Stomach (tissue), 9 donors: ENCODE results near the gene CHSY3. TPM values are rescaled to one million over a fixed set of nuclear protein-coding genes. Genes with fewer than 3 reads are reported as not detected.

Source experiments
- DNase-seq, 2 donors: peaks; one replicate each; pipeline versions ENCODE4 v3.0.0 to v3.0.0-alpha.2; 2013 to 2019
- H3K27ac ChIP-seq, 5 donors: fragments of 200-600 bp in 4 of 5; sonication (generic) in 4 of 5; one replicate each; pipeline ENCODE4 v1.5.1; 2013 to 2019; ENCODE audit warnings: mild to moderate bottlenecking in 1 of 5, moderate library complexity in 1 of 5
- H3K27me3 ChIP-seq, 3 donors: fragments of 200-600 bp; sonication (generic); one replicate each; pipeline ENCODE4 v1.5.1; 2017 to 2019; ENCODE audit warnings: mixed run types in 1 of 3
- H3K36me3 ChIP-seq, 4 donors: fragments of 200-600 bp; sonication (generic); 1 replicate in 3 of 4; 2 replicates in 1 of 4; pipeline ENCODE4 v1.5.1; 2016 to 2019
- H3K4me1 ChIP-seq, 4 donors: fragments of 200-600 bp; sonication (generic); one replicate each; pipeline ENCODE4 v1.5.1; 2016 to 2019
- H3K4me3 ChIP-seq, 4 donors: fragments of 200-600 bp; sonication (generic) in 3 of 4; one replicate each; pipeline ENCODE4 v1.5.1; 2016 to 2019; ENCODE audit warnings: mild to moderate bottlenecking in 1 of 4
- H3K9me3 ChIP-seq, 4 donors: fragments of 200-600 bp; sonication (generic); one replicate each; pipeline ENCODE4 v1.5.1; 2016 to 2019
- EP300 ChIP-seq: sonication (generic); formaldehyde crosslinking; IDR thresholded peaks from one replicate; pipeline ENCODE4 v1.6.1; 2017; ENCODE audit warnings: antibody characterized with exemption
- POLR2A ChIP-seq, 4 donors: fragments of 450-650 bp; IDR thresholded peaks; one replicate each; pipeline ENCODE4 v1.6.1; 2016; ENCODE audit warnings: antibody characterized with exemption in 4 of 4, control low read depth in 2 of 4, mild to moderate bottlenecking in 1 of 4, moderate library complexity in 1 of 4
- POLR2AphosphoS5 ChIP-seq, 3 donors: sonication (generic); formaldehyde crosslinking; IDR thresholded peaks; one replicate each; pipeline ENCODE4 v1.6.1; 2016; ENCODE audit warnings: antibody characterized with exemption in 3 of 3
- WGBS, 5 donors: extraction: QIAGEN DNeasy Blood & Tissue Kit in 3 of 5; methylation state at CpG; one replicate each; pipeline versions ENCODE4 v1.1.5 to v1.1.7; 2013 to 2018; 5-methylcytosine and 5-hydroxymethylcytosine counted together
- intact Hi-C: fragments of 100-400 bp; cut with DNase I; formaldehyde crosslinking; loops from one replicate; pipeline ENCODE4 v1.15.1; 2023; ENCODE audit warnings: low total_unique reads
- polyA plus RNA-seq, 3 donors: library from polyadenylated mRNA; stranded (reverse); fragments of 200-250 nt; gene quantifications; one replicate each; pipeline ENCODE4 v1.2.3, GENCODE V29; 2013
- total RNA-seq, 5 donors: library from RNA; depleted of rRNA; stranded (reverse); fragments of >200 nt; gene quantifications; one replicate each; pipeline versions ENCODE4 v1.1.0 to v1.2.3, GENCODE V29; 2014 to 2016
- TF ChIP-seq, protein P1 (sequence below), 7 experiments: fragments of 450-650 bp in 4 of 7; fragments of 200-600 bp in 3 of 7; sonication (generic) in 3 of 7; IDR thresholded peaks; one replicate each; pipeline ENCODE4 v1.5.1; 2016 to 2019; ENCODE audit warnings: antibody characterized with exemption in 7 of 7, control low read depth in 2 of 7, mild to moderate bottlenecking in 1 of 7
- donor health status: healthy with polysubstance abuse.
- donor health status: Bipolar disorder and iron deficiency.
- donor health status: healthy.

Gene CHSY3
- total and polyA plus RNA-seq, 8 donors = under 0.01 to 6.1 (median 0.31) TPM; not detected in 1

DNA sequence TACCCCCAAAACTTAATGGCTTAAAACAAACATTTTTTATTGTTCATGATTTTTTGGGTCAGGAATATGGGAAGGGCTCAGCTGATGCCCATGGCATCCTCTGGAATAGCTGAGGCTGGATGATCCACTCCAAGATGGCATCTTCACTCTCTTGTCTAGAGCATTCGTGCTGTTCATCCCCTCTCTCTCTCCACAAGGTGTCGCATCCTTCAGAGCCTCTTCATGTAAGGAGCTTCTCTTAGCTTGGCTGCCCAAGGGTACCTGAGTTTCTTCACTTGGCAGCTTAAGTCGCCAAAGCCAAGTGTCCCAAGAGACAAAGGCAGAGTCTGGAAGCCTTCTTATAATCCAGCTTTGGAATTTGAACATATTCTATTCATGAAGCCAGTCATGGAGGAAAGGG, 294.7 kb downstream of the CHSY3 start:
- Histone ChIP-seq H3K4me3 (no peak overlapping the region), H3K4me1 (no peaks in the 10 kb centered on the region), H3K27ac (no peak overlapping the region), H3K9me3 (peaks cover 0 to 16% (median 4%) of the 10 kb centered on the region in 4 donors), H3K36me3 (no peaks in the 10 kb centered on the region), H3K27me3 (no peaks in the 10 kb centered on the region)
- TF ChIP-seq POLR2A (IDR thresholded peaks at IDR 0.05) (no peak), POLR2AphosphoS5 (IDR thresholded peaks at IDR 0.05) (no peak), EP300 (no peak)
- TF ChIP-seq, protein P1, sequence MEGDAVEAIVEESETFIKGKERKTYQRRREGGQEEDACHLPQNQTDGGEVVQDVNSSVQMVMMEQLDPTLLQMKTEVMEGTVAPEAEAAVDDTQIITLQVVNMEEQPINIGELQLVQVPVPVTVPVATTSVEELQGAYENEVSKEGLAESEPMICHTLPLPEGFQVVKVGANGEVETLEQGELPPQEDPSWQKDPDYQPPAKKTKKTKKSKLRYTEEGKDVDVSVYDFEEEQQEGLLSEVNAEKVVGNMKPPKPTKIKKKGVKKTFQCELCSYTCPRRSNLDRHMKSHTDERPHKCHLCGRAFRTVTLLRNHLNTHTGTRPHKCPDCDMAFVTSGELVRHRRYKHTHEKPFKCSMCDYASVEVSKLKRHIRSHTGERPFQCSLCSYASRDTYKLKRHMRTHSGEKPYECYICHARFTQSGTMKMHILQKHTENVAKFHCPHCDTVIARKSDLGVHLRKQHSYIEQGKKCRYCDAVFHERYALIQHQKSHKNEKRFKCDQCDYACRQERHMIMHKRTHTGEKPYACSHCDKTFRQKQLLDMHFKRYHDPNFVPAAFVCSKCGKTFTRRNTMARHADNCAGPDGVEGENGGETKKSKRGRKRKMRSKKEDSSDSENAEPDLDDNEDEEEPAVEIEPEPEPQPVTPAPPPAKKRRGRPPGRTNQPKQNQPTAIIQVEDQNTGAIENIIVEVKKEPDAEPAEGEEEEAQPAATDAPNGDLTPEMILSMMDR (IDR thresholded peaks at IDR 0.05) = no peak
- intact Hi-C loops = no loop called here
- WGBS, 5 donors = 56 to 76% (median 62%) methylated on average over 3 of the region's 3 CpGs
- DNase-seq = peak in 1 of 2 donors; percentile 3

DNA sequence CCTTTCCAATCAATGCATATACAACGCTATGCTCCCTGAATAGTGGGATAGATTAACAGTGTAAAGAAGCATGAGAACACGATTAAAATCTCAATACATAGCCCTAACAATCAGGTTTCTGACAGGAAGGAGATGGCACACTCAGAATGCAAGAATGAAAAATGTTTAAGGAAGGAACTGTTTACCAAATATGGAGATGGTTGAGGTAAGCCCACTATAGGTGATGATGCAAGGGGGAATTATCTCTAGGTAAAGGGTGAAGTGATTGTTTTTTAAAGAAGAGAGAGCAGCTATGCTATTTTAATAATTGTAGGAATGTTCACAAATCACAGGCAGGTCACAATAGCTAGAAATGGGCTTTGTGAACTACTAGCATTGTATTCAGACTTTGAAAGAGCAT, 302.4 kb downstream of the CHSY3 start:
- Histone ChIP-seq H3K27ac (no peak overlapping the region), H3K27me3 (no peaks in the 10 kb centered on the region), H3K36me3 (no peaks in the 10 kb centered on the region), H3K4me3 (no peak overlapping the region), H3K4me1 (no peaks in the 10 kb centered on the region), H3K9me3 (peaks cover 0 to 16% (median 4%) of the 10 kb centered on the region in 4 donors)
- intact Hi-C loops = no loop called here
- no peak for TF ChIP-seq EP300
- TF ChIP-seq POLR2AphosphoS5 (IDR thresholded peaks at IDR 0.05) = no peak
- TF ChIP-seq, protein P1 (IDR thresholded peaks at IDR 0.05) = no peak
- TF ChIP-seq POLR2A (IDR thresholded peaks at IDR 0.05) = no peak
- DNase-seq = no peak
- 58 to 72% (median 66%) methylated on average over 2 of the region's 2 CpGs for WGBS, 5 donors

GRCh38 chr5:130213607-130214006, 309.3 kb downstream of the CHSY3 start:
- DNase-seq = no peak
- Histone ChIP-seq H3K36me3 (no peaks in the 10 kb centered on the region), H3K27me3 (no peaks in the 10 kb centered on the region), H3K9me3 (no peaks in the 10 kb centered on the region), H3K4me1 (no peaks in the 10 kb centered on the region), H3K27ac (no peak overlapping the region), H3K4me3 (no peak overlapping the region)
- intact Hi-C loops = no loop called here
- TF ChIP-seq, protein P1 (IDR thresholded peaks at IDR 0.05) = no peak
- TF ChIP-seq EP300 = no peak
- no peak for TF ChIP-seq POLR2A (IDR thresholded peaks at IDR 0.05)
- no peak for TF ChIP-seq POLR2AphosphoS5 (IDR thresholded peaks at IDR 0.05)
- 45 to 69% (median 53%) methylated on average over 3 of the region's 3 CpGs for WGBS, 5 donors

GRCh38 chr5:130216286-130216685, 312.0 kb downstream of the CHSY3 start:
- Histone ChIP-seq H3K4me1 (no peaks in the 10 kb centered on the region), H3K27me3 (no peaks in the 10 kb centered on the region), H3K27ac (no peak overlapping the region), H3K4me3 (no peak overlapping the region), H3K36me3 (no peaks in the 10 kb centered on the region), H3K9me3 (no peaks in the 10 kb centered on the region)
- TF ChIP-seq, protein P1 (IDR thresholded peaks at IDR 0.05) = no peak
- no peak for TF ChIP-seq EP300
- TF ChIP-seq POLR2AphosphoS5 (IDR thresholded peaks at IDR 0.05) = no peak
- no peak for TF ChIP-seq POLR2A (IDR thresholded peaks at IDR 0.05)
- intact Hi-C loops = no loop called here
- 62 to 89% (median 79%) methylated on average over 2 of the region's 2 CpGs for WGBS, 5 donors
- DNase-seq = peak in 1 of 2 donors; percentile 3
